HepG2 (cell line): ENCODE data around the gene EVI5. TPM values are rescaled to one million over a fixed set of nuclear protein-coding genes. Genes with fewer than 3 reads are reported as not detected.
"Not testable (repeated sequence)": the region's sequence is repeated elsewhere in the genome, so short reads cannot be mapped to it uniquely, and the experiment has no call there.

Source experiments
- ATAC-seq: fragments of 200-7000 bp; cut with Tn5 transposase; 3 replicates; pipeline ENCODE4 v1.9.1; 2020; ENCODE audit warnings: mild to moderate bottlenecking, moderate library complexity
- BruUV-seq: library from RNA; stranded (reverse); fragments of 400-500 nt; replicated peaks from 2 replicates; lab custom pipeline; 2021; lab: Mats Ljungman, UMichigan
- CTCF ChIA-PET: fragments of 300-600 bp; formaldehyde crosslinking; extraction: SDS; loops from one replicate; lab custom pipeline; 2021; ENCODE audit warnings: low total read pairs, inconsistent platforms, low intra/inter-chr PET ratio; lab: Yijun Ruan, JAX
- POLR2A ChIA-PET: fragments of 350-600 bp; sonication (Branson Sonifier 250); formaldehyde crosslinking; loops from one replicate; lab custom pipeline; 2020; ENCODE audit warnings: antibody characterized with exemption, inconsistent platforms; lab: Yijun Ruan, JAX
- DNase-seq: peaks from one replicate; pipeline ENCODE4 v3.0.0-alpha.2; 2015; ENCODE audit warnings: low spot score
- FAIRE-seq: peaks from 3 replicates; lab custom pipeline; 2011; peaks lifted over from hg19 to GRCh38; lab: Jason Lieb, UNC
- H2AFZ ChIP-seq: one replicate; pipeline ENCODE4 v1.6.1; 2011; ENCODE audit warnings: low read length, inconsistent platforms
- H3K27ac ChIP-seq: fragments of 300-600 bp; 3 replicates; pipeline ENCODE4 v1.8.0; 2011; ENCODE audit warnings: mixed run types, mild to moderate bottlenecking, mixed read lengths, low read length, inconsistent platforms; ENCODE audit not compliant: insufficient read depth; ENCODE audit errors: extremely low read length
- H3K27me3 ChIP-seq, 2 experiments: fragments of 200-600 bp in 1 of 2; 2 replicates in 1 of 2; 3 replicates in 1 of 2; pipeline versions ENCODE4 v1.6.0 to v1.8.0; 2011; ENCODE audit warnings: low read length in 2 of 2, mild to moderate bottlenecking in 2 of 2, moderate library complexity in 2 of 2, inconsistent platforms in 1 of 2; ENCODE audit not compliant: insufficient read depth in 2 of 2, control insufficient read depth in 1 of 2
- H3K36me3 ChIP-seq, 2 experiments: fragments of 200-600 bp in 1 of 2; replicated peaks in 1 of 2; 2 replicates in 1 of 2; 3 replicates in 1 of 2; pipeline versions ENCODE4 v1.5.1 to v1.8.0; 2011; ENCODE audit warnings: low read length in 2 of 2, inconsistent platforms in 1 of 2; ENCODE audit not compliant: insufficient read depth in 2 of 2, control insufficient read depth in 1 of 2
- H3K4me1 ChIP-seq: 2 replicates; pipeline ENCODE4 v1.5.1; 2012; ENCODE audit warnings: low read length, inconsistent platforms; ENCODE audit not compliant: insufficient read depth
- H3K4me2 ChIP-seq: 2 replicates; pipeline ENCODE4 v1.6.0; 2011; ENCODE audit warnings: low read depth, low read length, inconsistent platforms
- H3K4me3 ChIP-seq, 3 experiments: fragments of 200-600 bp in 1 of 3; sonication (generic), shearing (Covaris generic) in 1 of 3; replicated peaks in 1 of 3; 2 replicates each; pipeline ENCODE4 v1.5.1; 2011 to 2016; ENCODE audit warnings: low read length in 3 of 3, inconsistent platforms in 2 of 3, low read depth in 2 of 3, mild to moderate bottlenecking in 2 of 3, control low read depth in 1 of 3, mixed read lengths in 1 of 3; ENCODE audit not compliant: insufficient read depth in 1 of 3
- H3K79me2 ChIP-seq: one replicate; pipeline ENCODE4 v1.6.1; 2011; ENCODE audit warnings: low read length, inconsistent platforms; ENCODE audit not compliant: insufficient read depth
- H3K9ac ChIP-seq: 2 replicates; pipeline ENCODE4 v1.6.0; 2011; ENCODE audit warnings: mild to moderate bottlenecking, low read depth, low read length, inconsistent platforms; ENCODE audit not compliant: insufficient read depth
- H3K9me3 ChIP-seq: 2 replicates; pipeline ENCODE4 v1.5.1; 2012; ENCODE audit warnings: mild to moderate bottlenecking, low read length
- H4K20me1 ChIP-seq: 2 replicates; pipeline ENCODE4 v1.6.0; 2011; ENCODE audit warnings: inconsistent platforms, mild to moderate bottlenecking, low read length, moderate library complexity; ENCODE audit not compliant: insufficient read depth
- MED1 ChIP-seq: sonication (generic); formaldehyde crosslinking; IDR thresholded peaks from 2 replicates; pipeline ENCODE4 v1.4.0; 2020; ENCODE audit warnings: missing genetic modification reagents
- U2AF1 ChIP-seq: fragments of 200-400 bp; formaldehyde crosslinking; optimal IDR thresholded peaks from 2 replicates; pipeline ENCODE3; 2017; ENCODE audit warnings: mild to moderate bottlenecking, low read depth, low read length
- ZBTB43 ChIP-seq: sonication (generic); formaldehyde crosslinking; conservative IDR thresholded peaks from 2 replicates; pipeline ENCODE4 v1.4.0; 2020; ENCODE audit warnings: missing genetic modification reagents
- ZBTB8A ChIP-seq: sonication (generic); formaldehyde crosslinking; IDR thresholded peaks from 2 replicates; pipeline ENCODE4 v1.4.0; 2020; ENCODE audit warnings: mild to moderate bottlenecking, low read depth, missing genetic modification reagents, borderline replicate concordance
- ZNF280B ChIP-seq: sonication (generic); formaldehyde crosslinking; IDR thresholded peaks from 2 replicates; pipeline ENCODE4 v1.5.0; 2020; ENCODE audit warnings: missing genetic modification reagents, mild to moderate bottlenecking, borderline replicate concordance
- ZNF703 ChIP-seq: sonication (generic); formaldehyde crosslinking; IDR thresholded peaks from 2 replicates; pipeline ENCODE4 v1.5.1; 2020; ENCODE audit warnings: missing genetic modification reagents, mild to moderate bottlenecking, moderate library complexity, borderline replicate concordance
- ZNF816 ChIP-seq: sonication (generic); formaldehyde crosslinking; IDR thresholded peaks from 2 replicates; pipeline ENCODE4 v1.8.0; 2022; ENCODE audit warnings: missing genetic modification reagents, mild to moderate bottlenecking, borderline replicate concordance
- WGBS: methylation state at CpG from one replicate; pipeline ENCODE4 v1.1.6; 2017; ENCODE audit warnings: low lambda C conversion rate; 5-methylcytosine and 5-hydroxymethylcytosine counted together
- in situ Hi-C: cut with HindIII; loops from 2 replicates; pipeline ENCODE4 v1.10.0; 2017; ENCODE audit warnings: low pct_unique_long_range_greater_than_20kb; ENCODE audit not compliant: extremely low pct_ligation_motif_present
- intact Hi-C: fragments of 100-400 bp; cut with micrococcal nuclease; formaldehyde crosslinking; loops from one replicate; pipeline ENCODE4 v1.10.0; 2022; ENCODE audit not compliant: unreplicated experiment
- polyA plus RNA-seq, 8 experiments: library from polyadenylated mRNA; depleted of rRNA in 3 of 8; stranded (reverse) in 7 of 8; unstranded in 1 of 8; fragments of >200 nt; fragmentation: Illumina TruSeq in 4 of 8; extraction: Trizol in 4 of 8; gene quantifications; 2 replicates each; pipeline versions ENCODE4 v1.2.1 to v1.2.3, GENCODE V29; 2011 to 2016; ENCODE audit warnings: low read depth in 4 of 8, missing spikeins in 1 of 8, mixed read lengths in 1 of 8; ENCODE audit not compliant: insufficient read depth in 1 of 8
- total RNA-seq, 5 experiments: library from RNA; depleted of rRNA; stranded (reverse); fragments of >200 nt; fragmentation: Illumina TruSeq; extraction: Trizol; gene quantifications; 2 replicates each; pipeline ENCODE4 v1.2.3, GENCODE V29; 2016; ENCODE audit warnings: low read depth in 1 of 5
- TF ChIP-seq, protein P1 (sequence below): sonication (generic); formaldehyde crosslinking; IDR thresholded peaks from 2 replicates; pipeline ENCODE4 v1.5.1; 2020; ENCODE audit warnings: missing genetic modification reagents, mild to moderate bottlenecking, borderline replicate concordance
- TF ChIP-seq, protein P2 (sequence below): sonication (generic); formaldehyde crosslinking; IDR thresholded peaks from 2 replicates; pipeline ENCODE4 v1.4.0; 2020; ENCODE audit warnings: missing genetic modification reagents

Gene EVI5
- total and polyA plus RNA-seq, 2 of the 13 experiments (the other 11 are each of a cell fraction or from before 2014, with no cell fraction given) = 4.0 to 12.6 TPM

DNA sequence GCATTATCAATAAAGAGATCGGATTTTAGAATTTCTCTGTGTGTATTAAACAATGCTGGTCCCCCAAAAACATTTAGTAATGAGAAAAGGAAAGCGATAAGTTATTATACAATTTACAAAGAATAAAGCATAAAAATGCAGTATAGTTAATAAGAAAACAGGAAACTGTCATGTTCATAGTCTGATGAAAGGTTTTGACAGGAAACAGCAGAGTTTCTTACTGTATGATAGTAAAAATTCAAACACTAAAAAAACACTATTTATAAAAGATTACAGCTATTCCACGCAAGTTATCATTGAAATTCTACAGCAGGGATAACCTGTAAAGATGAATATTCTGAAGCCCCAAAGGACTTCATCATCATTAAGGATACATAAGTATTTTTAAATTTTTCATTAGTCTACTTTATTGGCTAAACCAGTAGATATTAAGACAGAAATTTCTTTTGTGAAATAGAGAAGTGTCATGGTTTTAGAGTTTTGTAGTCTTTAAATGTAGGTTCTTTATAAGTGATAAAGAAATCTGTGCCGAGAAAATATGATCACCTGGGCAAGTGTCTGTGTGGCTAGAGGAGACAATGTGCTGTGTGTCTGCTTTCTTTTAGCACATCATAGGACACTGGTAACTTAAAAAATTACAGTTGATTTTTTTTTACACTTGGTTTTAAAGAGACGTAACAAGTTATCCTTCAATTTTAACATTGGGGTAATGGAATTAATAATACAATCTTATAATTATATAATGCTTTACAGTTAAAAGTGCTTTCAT is 248.5 kb downstream of the EVI5 start (continued):
- TF ChIP-seq, protein P1, sequence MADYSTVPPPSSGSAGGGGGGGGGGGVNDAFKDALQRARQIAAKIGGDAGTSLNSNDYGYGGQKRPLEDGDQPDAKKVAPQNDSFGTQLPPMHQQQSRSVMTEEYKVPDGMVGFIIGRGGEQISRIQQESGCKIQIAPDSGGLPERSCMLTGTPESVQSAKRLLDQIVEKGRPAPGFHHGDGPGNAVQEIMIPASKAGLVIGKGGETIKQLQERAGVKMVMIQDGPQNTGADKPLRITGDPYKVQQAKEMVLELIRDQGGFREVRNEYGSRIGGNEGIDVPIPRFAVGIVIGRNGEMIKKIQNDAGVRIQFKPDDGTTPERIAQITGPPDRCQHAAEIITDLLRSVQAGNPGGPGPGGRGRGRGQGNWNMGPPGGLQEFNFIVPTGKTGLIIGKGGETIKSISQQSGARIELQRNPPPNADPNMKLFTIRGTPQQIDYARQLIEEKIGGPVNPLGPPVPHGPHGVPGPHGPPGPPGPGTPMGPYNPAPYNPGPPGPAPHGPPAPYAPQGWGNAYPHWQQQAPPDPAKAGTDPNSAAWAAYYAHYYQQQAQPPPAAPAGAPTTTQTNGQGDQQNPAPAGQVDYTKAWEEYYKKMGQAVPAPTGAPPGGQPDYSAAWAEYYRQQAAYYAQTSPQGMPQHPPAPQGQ = no peak
- TF ChIP-seq U2AF1 (no peak), ZNF816 (no peak), ZBTB8A (CRISPR knock-in tag) (no peak), ZNF703 (CRISPR knock-in tag) (no peak), MED1 (CRISPR knock-in tag) (no peak), ZNF280B (no peak), ZBTB43 (CRISPR knock-in tag) (no peak)
- TF ChIP-seq, protein P2, sequence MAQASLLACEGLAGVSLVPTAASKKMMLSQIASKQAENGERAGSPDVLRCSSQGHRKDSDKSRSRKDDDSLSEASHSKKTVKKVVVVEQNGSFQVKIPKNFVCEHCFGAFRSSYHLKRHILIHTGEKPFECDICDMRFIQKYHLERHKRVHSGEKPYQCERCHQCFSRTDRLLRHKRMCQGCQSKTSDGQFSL (CRISPR knock-in tag) = no peak

DNA sequence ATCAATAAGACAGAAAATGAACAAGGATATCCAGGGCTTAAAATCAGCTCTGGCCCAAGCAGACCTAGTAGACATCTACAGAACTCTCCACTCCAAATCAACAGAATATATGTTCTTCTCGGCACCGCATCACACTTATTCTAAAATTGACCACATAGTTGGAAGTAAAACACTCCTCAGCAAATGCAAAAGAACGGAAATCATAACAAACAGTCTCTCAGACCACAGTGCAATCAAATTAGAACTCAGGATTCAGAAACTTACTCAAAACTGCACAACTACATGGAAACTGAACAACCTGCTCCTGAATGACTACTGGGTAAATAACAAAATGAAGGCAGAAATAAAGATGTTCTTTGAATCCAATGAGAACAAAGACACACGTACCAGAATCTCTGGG is 252.5 kb downstream of the EVI5 start:
- H3K4me3 ChIP-seq, H3K36me3 ChIP-seq, H2AFZ ChIP-seq, H3K4me2 ChIP-seq, BruUV-seq, ATAC-seq, POLR2A ChIA-PET, H4K20me1 ChIP-seq, H3K9ac ChIP-seq, H3K27me3 ChIP-seq, FAIRE-seq, intact Hi-C loops, H3K27ac ChIP-seq, in situ Hi-C loops, DNase-seq, H3K9me3 ChIP-seq, H3K79me2 ChIP-seq: not testable (repeated sequence)
- CTCF ChIA-PET = interaction anchor here (0.5 kb wide), 1 partner anchor 30 kb away, joined by 3 read pairs; no protein-coding TSS in a partner anchor
- peaks cover 49% of the 10 kb centered on the region for H3K4me1 ChIP-seq
- WGBS = 92% methylated on average over 4 of the region's 4 CpGs
